ENCODE measurements around the gene ILRUN. TPM values are rescaled to one million over a fixed set of nuclear protein-coding genes. Genes with fewer than 3 reads are reported as not detected.
A peak's percentile ranks its signal among the peaks of the same experiment; 100 is the strongest.

ILRUN gene
- total RNA-seq, 1 experiment from 2014 or later, result 64.6 TPM

- Histone ChIP-seq H2BK12ac (ENCODE audit: insufficient read length, low read depth, low read length) (no peak overlapping the region), H3K23me2 (ENCODE audit: insufficient read length, low read depth, low read length, poor library complexity, severe bottlenecking) (no peaks in the 10 kb centered on the region), H3K27ac (ENCODE audit: insufficient read length, low read depth, low read length) (no peak overlapping the region), H4K20me1 (ENCODE audit: control insufficient read depth, insufficient read depth, insufficient read length) (no peaks in the 10 kb centered on the region), H4K91ac (ENCODE audit: insufficient read length, low read depth, low read length) (no peak overlapping the region), H3T11ph (ENCODE audit: low read length) (no peak overlapping the region), H2AFZ (ENCODE audit: low read length) (no peak overlapping the region), H3K18ac (ENCODE audit: insufficient read length, low read depth, low read length) (no peak overlapping the region), H2BK20ac (ENCODE audit: low read depth, low read length, poor library complexity, severe bottlenecking) (no peak overlapping the region), H4K5ac (ENCODE audit: insufficient read length, low read depth, low read length) (no peak overlapping the region), H3K23ac (ENCODE audit: insufficient read length, low read depth, low read length) (no peak overlapping the region), H3K4me2 (ENCODE audit: insufficient read depth, insufficient read length, low read length) (no peak overlapping the region), H3K79me2 (ENCODE audit: insufficient read depth, low read length) (peaks cover 6% of the 10 kb centered on the region; the same call in 1 of the 2 replicates), H3K4me1 (ENCODE audit: insufficient read depth, low read length) (no peaks in the 10 kb centered on the region), H3K14ac (ENCODE audit: insufficient read depth, low read length) (no peak overlapping the region), H3K4ac (ENCODE audit: low read depth, low read length) (no peak overlapping the region), H2BK120ac (ENCODE audit: low read depth, low read length, poor library complexity, severe bottlenecking) (no peak overlapping the region), H3K79me1 (ENCODE audit: insufficient read depth, low read depth, low read length, poor library complexity, severe bottlenecking) (peaks cover 8% of the 10 kb centered on the region), H2AK5ac (ENCODE audit: insufficient read length, low read length) (no peak overlapping the region), H3K56ac (ENCODE audit: insufficient read length, low read depth, low read length) (no peak overlapping the region), H4K8ac (replicated peaks; ENCODE audit: insufficient read length, low read depth, low read length) (no peak overlapping the region), H3K9ac (ENCODE audit: extremely low read depth, insufficient read length, low read length) (no peak overlapping the region), H2BK15ac (ENCODE audit: low read depth, low read length) (no peak overlapping the region), H3K27me3 (ENCODE audit: insufficient read depth, low read length) (no peaks in the 10 kb centered on the region), H2BK5ac (ENCODE audit: insufficient read length, low read length) (no peak overlapping the region), H3K9me3 (ENCODE audit: control insufficient read depth, low read depth, low read length) (no peaks in the 10 kb centered on the region)
- Mint-ChIP-seq H3K27me3 (ENCODE audit: low read depth) (no peaks in the 10 kb centered on the region), H3K9me3 (no peaks in the 10 kb centered on the region), H3K27ac (peak overlapping the region in 1 of 3 experiments; percentile 52; a peak in 1 of 7 replicates), H3K4me1 (peaks cover 5 to 9% of the 10 kb centered on the region in 2 experiments; a peak in 3 of 4 replicates), H3K36me3 (ENCODE audit: insufficient read depth in 1 of 3, low read depth in 3 of 3) (peaks cover 2 to 4% (median 4%) of the 10 kb centered on the region in 3 experiments; a peak in 3 of 7 replicates), H3K4me3 (no peak overlapping the region)
- no peak for DNase-seq
- no peak for TF ChIP-seq CTCF (conservative IDR thresholded peaks at IDR 0.05)
- no CpG with 5 or more reads among the region's 5 CpGs for WGBS (ENCODE audit: extremely low coverage, insufficient read length, low lambda C conversion rate)
Measured at GRCh38 chr6:34674268-34674639, 22.3 kb downstream of the ILRUN start.
